ENCODE measurements around the gene CDC45.

DNA sequence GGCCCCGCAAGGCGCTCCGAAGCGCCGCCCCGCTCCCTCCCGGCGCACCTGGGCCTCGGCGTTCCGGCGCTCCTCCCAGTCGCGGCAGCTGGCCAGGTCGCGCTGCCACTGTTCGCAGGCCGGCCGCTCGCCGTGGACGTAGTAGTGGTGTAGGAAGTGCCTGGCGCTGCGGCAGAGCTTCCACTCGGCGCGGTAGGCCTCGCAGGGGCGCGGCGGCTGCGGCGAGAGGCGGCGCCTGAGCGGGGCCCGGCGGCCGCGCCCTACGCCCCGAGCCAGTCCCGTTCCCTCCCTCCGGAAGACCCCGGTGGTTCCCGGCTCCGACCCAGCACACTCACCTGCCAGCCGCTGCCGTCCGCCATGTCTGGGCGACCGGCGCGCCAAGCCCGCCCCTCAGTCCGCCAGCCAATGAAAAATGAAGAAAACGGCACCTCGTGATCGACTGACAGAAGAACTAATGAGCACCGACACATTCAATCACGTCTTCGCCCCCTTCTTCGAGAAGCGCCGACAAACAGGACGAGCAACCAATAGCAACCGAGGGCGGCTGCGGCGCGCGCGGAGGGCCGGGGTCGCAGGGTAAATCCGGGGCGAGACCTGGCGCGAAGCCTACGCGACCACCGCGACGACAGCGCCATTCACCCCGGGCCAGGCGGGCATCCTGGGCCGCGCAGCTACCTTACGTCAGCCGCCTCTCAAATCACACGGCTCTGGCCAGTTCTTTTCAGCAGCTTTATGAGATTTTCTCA lies 32.2 kb upstream of the CDC45 start, which contains the start of gene C22orf39:
- TF ChIP-seq YY1 (IDR thresholded peaks at IDR 0.05; ENCODE audit: insufficient read depth, insufficient read length): peak; percentile 74
- TF ChIP-seq SUZ12 (IDR thresholded peaks at IDR 0.05; ENCODE audit: extremely low read depth, insufficient read depth, insufficient read length): no peak
- TF ChIP-seq ZNF274 (IDR thresholded peaks at IDR 0.05; ENCODE audit: low read depth, low read length): no peak

All from NT2/D1 (cell line).